Stimulated activated CD4-positive, alpha-beta T cell treated with anti-CD3 and anti-CD28 coated beads, TNF-alpha, amount 100 ng/mL, for 48 hours (primary cell): ENCODE results near the gene GPR32.
"Not testable (repeated sequence)": the region's sequence is repeated elsewhere in the genome, so short reads cannot be mapped to it uniquely, and the experiment has no call there.

Experiments
- DNase-seq, 3 donors: peaks; one replicate each; pipeline ENCODE4 v3.0.0-alpha.2; 2020; ENCODE audit warnings: low read depth in 3 of 3

GPR32 gene

DNA sequence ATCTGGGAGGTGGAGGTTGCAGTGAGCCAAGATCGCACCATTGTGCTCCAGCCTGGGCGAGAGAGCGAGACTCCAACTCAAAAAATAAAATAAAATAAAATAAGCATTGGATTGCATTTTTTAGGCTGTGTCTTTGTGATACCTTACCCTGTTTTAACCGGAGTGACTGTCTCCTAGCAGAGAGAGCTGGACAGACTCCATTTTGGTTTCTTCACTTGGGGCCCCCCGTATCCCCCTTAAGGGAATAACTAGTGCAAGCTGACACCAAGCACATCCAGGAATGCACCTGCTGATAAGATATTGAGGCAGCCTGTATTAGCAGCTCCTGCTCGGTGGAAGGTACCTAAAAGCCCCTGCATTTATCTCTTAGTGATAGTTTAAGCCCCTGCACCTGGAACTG, 20.8 kb upstream of the GPR32 start:
- DNase-seq, result no peak

- no peak for DNase-seq
Measured at GRCh38 chr19:50750010-50750409, 20.3 kb upstream of the GPR32 start.

- no peak for DNase-seq
Measured at GRCh38 chr19:50753879-50754278, 16.4 kb upstream of the GPR32 start.

DNA sequence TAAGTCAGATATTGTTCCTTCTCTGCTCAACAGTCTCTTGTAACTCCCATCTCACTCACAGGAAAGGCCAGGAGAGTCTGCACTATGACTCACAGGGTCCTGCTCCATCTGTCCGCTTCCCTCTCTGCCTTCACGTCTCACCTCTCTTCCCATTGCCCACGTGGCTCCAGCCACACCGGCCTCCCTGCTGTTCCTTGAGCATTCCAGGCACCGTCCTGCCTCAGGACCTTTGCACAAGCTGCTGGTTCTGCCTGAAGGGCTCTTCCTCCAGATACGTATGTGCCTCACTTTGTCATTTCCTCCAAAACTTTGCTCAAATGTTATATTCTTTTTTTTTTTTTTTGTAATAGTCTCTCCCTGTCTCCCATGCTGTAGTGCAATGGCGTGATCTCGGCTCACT, 14.0 kb upstream of the GPR32 start:
- not testable (repeated sequence) for DNase-seq

DNA sequence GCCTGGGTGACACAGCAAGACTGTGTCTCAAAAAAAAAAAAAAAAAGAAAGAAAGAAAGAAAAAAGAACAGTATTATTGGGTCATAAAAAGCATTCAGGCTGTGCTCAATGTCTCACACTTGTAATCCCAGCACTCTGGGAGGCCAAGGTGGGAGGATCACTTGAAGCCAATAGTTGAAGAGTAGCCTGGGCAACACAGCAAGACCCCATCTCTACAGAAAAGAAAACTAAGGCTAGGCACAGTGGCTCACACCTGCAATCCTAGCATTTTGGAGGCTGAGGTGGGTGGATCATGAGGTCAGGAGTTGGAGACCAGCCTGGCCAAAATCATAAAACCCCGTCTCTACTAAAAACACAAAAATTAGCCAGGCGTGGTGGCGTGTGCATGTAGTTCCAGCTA, 12.6 kb upstream of the GPR32 start:
- DNase-seq, result not testable (repeated sequence)

- DNase-seq, result not testable (repeated sequence)
Measured at GRCh38 chr19:50759076-50759475, 11.2 kb upstream of the GPR32 start.

DNA sequence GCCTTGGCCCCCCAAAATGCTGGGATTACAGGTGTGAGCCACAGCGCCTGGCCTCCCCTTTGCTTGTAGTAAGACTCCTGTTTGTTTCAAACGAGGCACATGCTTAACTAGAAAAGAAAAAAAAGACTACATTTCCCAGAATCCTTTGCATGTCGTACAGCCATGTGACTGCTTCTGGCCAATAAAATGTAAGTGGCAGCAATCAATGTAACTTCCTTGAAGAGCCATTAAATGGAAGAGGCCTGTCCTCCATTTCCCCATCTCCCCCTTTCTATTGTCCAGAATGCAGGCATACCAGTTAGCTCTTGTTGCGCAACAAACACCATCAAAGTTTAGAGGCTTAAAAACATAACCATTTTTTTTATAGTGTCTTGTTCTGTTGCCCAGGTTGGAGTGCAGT, 10.4 kb upstream of the GPR32 start:
- DNase-seq, result no peak

- DNase-seq, result not testable (repeated sequence)
Measured at GRCh38 chr19:50761501-50761900, 8.8 kb upstream of the GPR32 start.

GRCh38 chr19:50763521-50763920, 6.7 kb upstream of the GPR32 start:
- not testable (repeated sequence) for DNase-seq

- DNase-seq, result no peak
Measured at GRCh38 chr19:50764409-50764808, 5.9 kb upstream of the GPR32 start.

GRCh38 chr19:50766746-50767145, 3.5 kb upstream of the GPR32 start:
- not testable (repeated sequence) for DNase-seq

- not testable (repeated sequence) for DNase-seq
Measured at GRCh38 chr19:50767263-50767662, 3.0 kb upstream of the GPR32 start.

- DNase-seq, result no peak
Measured at GRCh38 chr19:50768277-50768676, 2.0 kb upstream of the GPR32 start.

GRCh38 chr19:50770888-50771287, 624 bp downstream of the GPR32 start:
- DNase-seq, result no peak

GRCh38 chr19:50772476-50772875, 2.2 kb downstream of the GPR32 start:
- no peak for DNase-seq

DNA sequence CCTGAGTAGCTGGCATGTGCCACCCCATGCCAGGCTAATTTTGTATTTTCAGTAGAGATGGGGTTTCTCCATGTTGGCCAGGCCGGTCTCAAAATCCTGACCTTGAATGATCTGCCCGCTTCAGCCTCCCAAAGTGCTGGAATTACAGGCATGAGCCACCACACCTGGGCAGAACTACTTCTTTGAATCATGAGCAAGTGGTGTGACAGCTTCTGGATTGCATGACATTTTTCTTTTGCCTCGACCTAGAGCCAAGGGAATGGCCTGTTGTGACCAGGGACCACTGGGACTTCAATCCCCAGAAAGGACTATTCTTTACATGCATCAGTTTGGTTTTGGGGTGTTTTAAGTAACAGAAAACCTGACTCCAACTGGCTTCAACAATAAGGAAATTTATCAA, 2.6 kb downstream of the GPR32 start:
- DNase-seq, result not testable (repeated sequence)

DNA sequence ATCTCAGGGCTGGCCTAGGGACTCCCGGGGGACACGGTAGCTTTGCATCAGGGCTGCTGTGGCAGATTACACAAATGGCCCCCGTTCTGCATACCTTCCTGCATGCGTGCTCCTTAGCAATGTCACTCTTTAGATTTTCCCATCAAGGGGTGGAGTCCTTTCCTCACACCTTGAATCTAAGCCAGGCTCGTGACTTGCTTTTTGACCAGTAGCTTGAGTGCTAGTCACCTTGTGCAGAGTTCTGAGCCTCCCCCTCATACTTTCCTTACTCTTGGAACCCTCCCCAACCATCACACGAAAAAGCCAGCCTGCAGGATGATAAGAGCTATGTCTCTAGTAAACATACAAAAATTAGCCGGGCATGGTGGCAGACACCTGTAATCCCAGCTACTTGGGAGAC, 3.2 kb downstream of the GPR32 start:
- DNase-seq, result not testable (repeated sequence)

GRCh38 chr19:50776131-50776530, 5.9 kb downstream of the GPR32 start:
- no peak for DNase-seq

GRCh38 chr19:50777261-50777660, 7.0 kb downstream of the GPR32 start:
- no peak for DNase-seq

- DNase-seq, result no peak
Measured at GRCh38 chr19:50777830-50778303, 7.6 kb downstream of the GPR32 start.

- DNase-seq, result no peak
Measured at GRCh38 chr19:50778906-50779430, 8.7 kb downstream of the GPR32 start.

DNA sequence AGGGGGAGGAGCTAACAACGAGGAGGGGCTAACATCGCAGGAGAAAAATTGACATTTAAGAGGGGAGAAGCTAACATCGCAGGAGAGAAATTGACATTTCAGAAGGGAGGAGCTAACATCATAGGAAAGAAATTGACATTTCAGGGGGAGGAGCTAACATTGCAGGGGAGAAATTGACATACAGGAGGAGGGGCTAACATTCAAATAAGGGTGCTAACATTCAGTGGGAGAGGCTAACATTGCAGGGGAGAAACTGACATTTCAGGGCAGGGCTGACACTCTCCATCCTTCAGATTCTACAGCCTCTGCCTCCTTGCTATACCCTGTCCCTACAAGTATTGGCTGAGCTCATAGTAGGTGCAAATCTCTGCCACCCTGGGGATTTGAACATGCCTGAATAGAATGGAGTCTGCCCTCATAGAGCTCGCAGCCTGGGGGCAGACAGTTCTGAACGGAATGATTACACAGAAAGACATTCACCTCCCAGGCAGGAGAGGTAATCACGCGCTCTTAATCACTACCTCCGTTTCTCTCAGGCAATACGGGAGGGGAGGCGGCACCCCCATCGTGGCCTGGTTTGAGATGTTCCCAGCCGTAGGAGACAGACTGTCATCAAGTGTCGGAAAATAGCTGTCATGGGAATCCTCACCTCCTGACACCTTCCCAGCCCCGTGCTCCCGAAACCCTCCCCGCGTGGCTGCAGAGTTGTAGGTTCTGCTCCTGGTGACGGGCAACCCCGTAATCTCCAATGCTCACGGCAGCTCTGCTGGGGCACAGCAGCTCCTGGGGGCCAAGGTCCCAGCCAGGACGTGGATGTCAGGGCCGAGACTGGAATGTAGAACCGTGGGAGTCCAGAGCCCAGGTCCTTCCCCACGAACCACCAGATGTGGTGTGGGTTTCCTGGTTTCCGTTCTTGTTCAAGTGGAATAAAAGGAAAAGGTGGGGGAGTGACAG, 9.5 kb downstream of the GPR32 start:
- no peak for DNase-seq

DNA sequence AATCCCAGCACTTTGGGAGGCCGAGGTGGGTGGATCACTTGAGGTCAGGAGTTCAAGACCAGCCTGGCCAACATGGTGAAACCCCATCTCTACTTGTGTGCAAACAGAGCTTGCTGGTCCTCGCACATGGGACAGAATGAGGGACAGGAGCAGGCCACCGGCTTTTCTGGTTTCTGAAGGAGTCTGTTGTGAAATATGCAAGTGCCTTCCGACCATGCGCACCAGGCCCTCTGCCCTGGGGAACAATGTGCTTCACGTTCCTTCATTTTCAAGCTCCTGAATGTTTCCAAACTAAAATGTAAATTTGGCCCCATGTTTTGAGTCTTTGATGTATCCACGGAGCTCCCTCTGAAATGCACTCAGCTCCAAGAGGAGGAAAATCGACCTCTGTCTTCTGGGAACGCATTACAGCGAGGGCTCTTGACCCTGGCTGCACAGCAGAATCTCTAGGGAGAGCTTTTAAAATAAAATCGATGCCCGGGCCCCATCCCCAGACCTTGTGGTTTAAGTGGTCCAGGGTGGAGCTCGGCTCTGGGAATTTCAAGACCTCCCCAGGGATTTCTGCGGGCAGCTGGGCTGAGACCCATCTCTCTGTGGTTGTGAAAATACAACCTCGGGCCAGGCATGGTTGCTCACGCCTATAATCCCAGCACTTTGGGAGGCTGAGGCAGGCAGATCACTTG, 10.6 kb downstream of the GPR32 start:
- no peak for DNase-seq
